Neural progenitor cell (in vitro differentiated cells): ENCODE results near the gene ISG15.
"Not testable (repeated sequence)": the region's sequence is repeated elsewhere in the genome, so short reads cannot be mapped to it uniquely, and the experiment has no call there.

ENCODE experiments used
- EZH2phosphoT487 ChIP-seq: fragments of 200-600 bp; sonication (generic); IDR thresholded peaks from 2 replicates; pipeline ENCODE4 v1.6.1; 2017; ENCODE audit warnings: antibody characterized with exemption
- TF ChIP-seq, protein P1 (sequence below): fragments of 200-600 bp; sonication (generic); IDR thresholded peaks from 2 replicates; pipeline ENCODE4 v1.5.1; 2017; ENCODE audit warnings: antibody characterized with exemption, mild to moderate bottlenecking

DNA sequence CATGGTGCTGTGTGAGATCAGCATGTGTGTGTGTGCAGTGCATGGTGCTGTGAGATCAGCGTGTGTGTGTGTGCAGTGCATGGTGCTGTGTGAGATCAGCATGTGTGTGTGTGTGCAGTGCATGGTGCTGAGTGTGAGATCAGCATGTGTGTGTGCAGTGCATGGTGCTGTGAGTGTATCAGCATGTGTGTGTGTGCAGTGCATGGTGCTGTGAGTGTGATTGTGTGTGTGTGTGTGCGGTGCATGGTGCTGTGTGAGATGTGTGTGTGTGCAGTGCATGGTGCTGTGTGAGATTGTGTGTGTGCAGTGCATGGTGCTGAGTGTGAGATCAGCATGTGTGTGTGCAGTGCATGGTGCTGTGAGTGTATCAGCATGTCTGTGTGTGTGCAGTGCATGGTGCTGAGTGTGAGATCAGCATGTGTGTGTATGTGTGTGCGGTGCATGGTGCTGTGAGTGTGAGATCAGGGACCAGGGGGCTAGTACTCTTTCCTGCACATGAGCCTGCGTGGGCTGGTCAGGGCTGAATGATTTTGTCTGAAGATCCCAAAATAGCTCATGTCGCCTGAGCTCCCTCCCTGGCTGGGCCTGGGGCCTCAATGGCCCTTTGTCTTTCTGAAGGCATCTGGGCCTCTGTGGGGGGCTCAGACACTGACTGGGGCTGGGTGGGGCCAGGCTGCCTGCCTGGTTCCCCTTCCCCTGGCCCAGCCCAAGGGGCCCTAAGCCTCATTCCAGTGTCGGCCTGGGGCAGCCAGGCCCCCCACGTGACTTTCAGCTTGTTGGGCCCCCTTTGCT is 17.8 kb downstream of the ISG15 start:
- TF ChIP-seq, protein P1, sequence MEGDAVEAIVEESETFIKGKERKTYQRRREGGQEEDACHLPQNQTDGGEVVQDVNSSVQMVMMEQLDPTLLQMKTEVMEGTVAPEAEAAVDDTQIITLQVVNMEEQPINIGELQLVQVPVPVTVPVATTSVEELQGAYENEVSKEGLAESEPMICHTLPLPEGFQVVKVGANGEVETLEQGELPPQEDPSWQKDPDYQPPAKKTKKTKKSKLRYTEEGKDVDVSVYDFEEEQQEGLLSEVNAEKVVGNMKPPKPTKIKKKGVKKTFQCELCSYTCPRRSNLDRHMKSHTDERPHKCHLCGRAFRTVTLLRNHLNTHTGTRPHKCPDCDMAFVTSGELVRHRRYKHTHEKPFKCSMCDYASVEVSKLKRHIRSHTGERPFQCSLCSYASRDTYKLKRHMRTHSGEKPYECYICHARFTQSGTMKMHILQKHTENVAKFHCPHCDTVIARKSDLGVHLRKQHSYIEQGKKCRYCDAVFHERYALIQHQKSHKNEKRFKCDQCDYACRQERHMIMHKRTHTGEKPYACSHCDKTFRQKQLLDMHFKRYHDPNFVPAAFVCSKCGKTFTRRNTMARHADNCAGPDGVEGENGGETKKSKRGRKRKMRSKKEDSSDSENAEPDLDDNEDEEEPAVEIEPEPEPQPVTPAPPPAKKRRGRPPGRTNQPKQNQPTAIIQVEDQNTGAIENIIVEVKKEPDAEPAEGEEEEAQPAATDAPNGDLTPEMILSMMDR, result not testable (repeated sequence)
- TF ChIP-seq EZH2phosphoT487, result not testable (repeated sequence)
